ENCODE data around the gene ADAM10. TPM values are rescaled to one million over a fixed set of nuclear protein-coding genes. Genes with fewer than 3 reads are reported as not detected.

ADAM10 gene
- total and polyA plus RNA-seq, 2 of the 8 experiments (the other 6 are each of a cell fraction or from before 2014, with no cell fraction given) = 46.5 to 163 TPM

DNA sequence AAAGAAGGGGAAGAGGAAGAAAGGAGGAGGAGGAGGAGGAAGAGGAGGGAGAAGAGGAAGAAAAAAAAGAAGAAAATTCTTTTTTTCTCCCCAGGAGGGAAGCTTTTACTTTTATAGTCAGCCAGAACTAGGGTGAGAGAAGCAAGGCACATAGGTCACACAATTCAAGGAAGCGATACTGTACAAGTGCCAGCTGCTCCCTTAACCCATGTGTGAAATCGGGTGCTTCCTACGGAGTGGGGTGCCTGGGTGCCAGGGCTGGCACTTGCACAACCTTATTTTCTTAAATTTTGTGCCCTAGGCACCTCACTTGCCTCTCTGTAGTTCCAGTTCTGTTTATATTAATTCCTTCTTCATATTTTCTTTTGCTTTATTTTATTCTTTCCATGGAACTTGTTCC, 167.3 kb downstream of the ADAM10 start (continued):
- TF ChIP-seq SP1 (IDR thresholded peaks at IDR 0.05; ENCODE audit: low read depth, low read length) = no peak
- no peak for TF ChIP-seq RBBP5 (IDR thresholded peaks at IDR 0.05; ENCODE audit: borderline replicate concordance, low read depth, low read length)
- TF ChIP-seq, protein P1, sequence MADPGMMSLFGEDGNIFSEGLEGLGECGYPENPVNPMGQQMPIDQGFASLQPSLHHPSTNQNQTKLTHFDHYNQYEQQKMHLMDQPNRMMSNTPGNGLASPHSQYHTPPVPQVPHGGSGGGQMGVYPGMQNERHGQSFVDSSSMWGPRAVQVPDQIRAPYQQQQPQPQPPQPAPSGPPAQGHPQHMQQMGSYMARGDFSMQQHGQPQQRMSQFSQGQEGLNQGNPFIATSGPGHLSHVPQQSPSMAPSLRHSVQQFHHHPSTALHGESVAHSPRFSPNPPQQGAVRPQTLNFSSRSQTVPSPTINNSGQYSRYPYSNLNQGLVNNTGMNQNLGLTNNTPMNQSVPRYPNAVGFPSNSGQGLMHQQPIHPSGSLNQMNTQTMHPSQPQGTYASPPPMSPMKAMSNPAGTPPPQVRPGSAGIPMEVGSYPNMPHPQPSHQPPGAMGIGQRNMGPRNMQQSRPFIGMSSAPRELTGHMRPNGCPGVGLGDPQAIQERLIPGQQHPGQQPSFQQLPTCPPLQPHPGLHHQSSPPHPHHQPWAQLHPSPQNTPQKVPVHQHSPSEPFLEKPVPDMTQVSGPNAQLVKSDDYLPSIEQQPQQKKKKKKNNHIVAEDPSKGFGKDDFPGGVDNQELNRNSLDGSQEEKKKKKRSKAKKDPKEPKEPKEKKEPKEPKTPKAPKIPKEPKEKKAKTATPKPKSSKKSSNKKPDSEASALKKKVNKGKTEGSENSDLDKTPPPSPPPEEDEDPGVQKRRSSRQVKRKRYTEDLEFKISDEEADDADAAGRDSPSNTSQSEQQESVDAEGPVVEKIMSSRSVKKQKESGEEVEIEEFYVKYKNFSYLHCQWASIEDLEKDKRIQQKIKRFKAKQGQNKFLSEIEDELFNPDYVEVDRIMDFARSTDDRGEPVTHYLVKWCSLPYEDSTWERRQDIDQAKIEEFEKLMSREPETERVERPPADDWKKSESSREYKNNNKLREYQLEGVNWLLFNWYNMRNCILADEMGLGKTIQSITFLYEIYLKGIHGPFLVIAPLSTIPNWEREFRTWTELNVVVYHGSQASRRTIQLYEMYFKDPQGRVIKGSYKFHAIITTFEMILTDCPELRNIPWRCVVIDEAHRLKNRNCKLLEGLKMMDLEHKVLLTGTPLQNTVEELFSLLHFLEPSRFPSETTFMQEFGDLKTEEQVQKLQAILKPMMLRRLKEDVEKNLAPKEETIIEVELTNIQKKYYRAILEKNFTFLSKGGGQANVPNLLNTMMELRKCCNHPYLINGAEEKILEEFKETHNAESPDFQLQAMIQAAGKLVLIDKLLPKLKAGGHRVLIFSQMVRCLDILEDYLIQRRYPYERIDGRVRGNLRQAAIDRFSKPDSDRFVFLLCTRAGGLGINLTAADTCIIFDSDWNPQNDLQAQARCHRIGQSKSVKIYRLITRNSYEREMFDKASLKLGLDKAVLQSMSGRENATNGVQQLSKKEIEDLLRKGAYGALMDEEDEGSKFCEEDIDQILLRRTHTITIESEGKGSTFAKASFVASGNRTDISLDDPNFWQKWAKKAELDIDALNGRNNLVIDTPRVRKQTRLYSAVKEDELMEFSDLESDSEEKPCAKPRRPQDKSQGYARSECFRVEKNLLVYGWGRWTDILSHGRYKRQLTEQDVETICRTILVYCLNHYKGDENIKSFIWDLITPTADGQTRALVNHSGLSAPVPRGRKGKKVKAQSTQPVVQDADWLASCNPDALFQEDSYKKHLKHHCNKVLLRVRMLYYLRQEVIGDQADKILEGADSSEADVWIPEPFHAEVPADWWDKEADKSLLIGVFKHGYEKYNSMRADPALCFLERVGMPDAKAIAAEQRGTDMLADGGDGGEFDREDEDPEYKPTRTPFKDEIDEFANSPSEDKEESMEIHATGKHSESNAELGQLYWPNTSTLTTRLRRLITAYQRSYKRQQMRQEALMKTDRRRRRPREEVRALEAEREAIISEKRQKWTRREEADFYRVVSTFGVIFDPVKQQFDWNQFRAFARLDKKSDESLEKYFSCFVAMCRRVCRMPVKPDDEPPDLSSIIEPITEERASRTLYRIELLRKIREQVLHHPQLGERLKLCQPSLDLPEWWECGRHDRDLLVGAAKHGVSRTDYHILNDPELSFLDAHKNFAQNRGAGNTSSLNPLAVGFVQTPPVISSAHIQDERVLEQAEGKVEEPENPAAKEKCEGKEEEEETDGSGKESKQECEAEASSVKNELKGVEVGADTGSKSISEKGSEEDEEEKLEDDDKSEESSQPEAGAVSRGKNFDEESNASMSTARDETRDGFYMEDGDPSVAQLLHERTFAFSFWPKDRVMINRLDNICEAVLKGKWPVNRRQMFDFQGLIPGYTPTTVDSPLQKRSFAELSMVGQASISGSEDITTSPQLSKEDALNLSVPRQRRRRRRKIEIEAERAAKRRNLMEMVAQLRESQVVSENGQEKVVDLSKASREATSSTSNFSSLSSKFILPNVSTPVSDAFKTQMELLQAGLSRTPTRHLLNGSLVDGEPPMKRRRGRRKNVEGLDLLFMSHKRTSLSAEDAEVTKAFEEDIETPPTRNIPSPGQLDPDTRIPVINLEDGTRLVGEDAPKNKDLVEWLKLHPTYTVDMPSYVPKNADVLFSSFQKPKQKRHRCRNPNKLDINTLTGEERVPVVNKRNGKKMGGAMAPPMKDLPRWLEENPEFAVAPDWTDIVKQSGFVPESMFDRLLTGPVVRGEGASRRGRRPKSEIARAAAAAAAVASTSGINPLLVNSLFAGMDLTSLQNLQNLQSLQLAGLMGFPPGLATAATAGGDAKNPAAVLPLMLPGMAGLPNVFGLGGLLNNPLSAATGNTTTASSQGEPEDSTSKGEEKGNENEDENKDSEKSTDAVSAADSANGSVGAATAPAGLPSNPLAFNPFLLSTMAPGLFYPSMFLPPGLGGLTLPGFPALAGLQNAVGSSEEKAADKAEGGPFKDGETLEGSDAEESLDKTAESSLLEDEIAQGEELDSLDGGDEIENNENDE (IDR thresholded peaks at IDR 0.05; ENCODE audit: insufficient replicate concordance, low read length) = no peak
- no peak for TF ChIP-seq SP4 (IDR thresholded peaks at IDR 0.05; ENCODE audit: low read length)

All from H1 (cell line).